Esophagus squamous epithelium (tissue), 4 donors: Measurements from ENCODE around the gene NAPB.

ENCODE experiments used
- CTCF ChIP-seq, 6 experiments: fragments of 450-650 bp in 4 of 6; fragments of 200-600 bp in 2 of 6; sonication (generic) in 2 of 6; IDR thresholded peaks; one replicate each; pipeline ENCODE4 v1.5.1; 2016 to 2019; ENCODE audit warnings: antibody characterized with exemption in 6 of 6, mild to moderate bottlenecking in 4 of 6, moderate library complexity in 4 of 6
- POLR2A ChIP-seq, 4 donors: fragments of 450-650 bp; IDR thresholded peaks; one replicate each; pipeline ENCODE4 v1.6.1; 2017; ENCODE audit warnings: antibody characterized with exemption in 4 of 4, mild to moderate bottlenecking in 4 of 4, moderate library complexity in 3 of 4

GRCh38 chr20:23440004-23440403 lies 18.7 kb upstream of the NAPB start:
- TF ChIP-seq CTCF (IDR thresholded peaks at IDR 0.05) (no peak), POLR2A (IDR thresholded peaks at IDR 0.05) (no peak)
